HG02571 (cell line): Measurements from ENCODE around the gene HK3.

ENCODE experiments used
- ATAC-seq: cut with Tn5 transposase; IDR thresholded peaks from one replicate; pipeline ENCODE4 v1.9.1; 2021; ENCODE audit warnings: mild to moderate bottlenecking, moderate library complexity; ENCODE audit not compliant: unreplicated experiment

The HK3 gene

DNA sequence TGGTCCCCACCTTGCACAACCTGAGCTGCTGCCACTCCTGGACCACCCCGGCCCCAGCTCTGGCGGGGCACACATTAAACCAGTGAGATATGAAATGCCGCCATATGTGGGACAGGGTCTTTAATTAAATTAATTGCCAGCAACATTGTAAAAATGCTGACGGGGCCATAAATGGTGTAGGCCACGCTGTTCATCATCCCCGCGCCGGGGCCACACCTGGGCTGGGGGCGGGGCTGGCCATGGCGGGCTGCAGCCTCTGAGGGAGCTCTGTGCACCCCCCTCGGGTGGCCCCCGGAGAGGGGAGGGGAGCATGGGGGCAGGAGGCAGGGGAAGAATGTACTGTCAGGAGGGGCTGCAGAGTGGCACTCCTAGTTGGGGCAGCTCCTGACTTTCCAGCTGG, 47.8 kb downstream of the HK3 start:
- no peak for ATAC-seq

DNA sequence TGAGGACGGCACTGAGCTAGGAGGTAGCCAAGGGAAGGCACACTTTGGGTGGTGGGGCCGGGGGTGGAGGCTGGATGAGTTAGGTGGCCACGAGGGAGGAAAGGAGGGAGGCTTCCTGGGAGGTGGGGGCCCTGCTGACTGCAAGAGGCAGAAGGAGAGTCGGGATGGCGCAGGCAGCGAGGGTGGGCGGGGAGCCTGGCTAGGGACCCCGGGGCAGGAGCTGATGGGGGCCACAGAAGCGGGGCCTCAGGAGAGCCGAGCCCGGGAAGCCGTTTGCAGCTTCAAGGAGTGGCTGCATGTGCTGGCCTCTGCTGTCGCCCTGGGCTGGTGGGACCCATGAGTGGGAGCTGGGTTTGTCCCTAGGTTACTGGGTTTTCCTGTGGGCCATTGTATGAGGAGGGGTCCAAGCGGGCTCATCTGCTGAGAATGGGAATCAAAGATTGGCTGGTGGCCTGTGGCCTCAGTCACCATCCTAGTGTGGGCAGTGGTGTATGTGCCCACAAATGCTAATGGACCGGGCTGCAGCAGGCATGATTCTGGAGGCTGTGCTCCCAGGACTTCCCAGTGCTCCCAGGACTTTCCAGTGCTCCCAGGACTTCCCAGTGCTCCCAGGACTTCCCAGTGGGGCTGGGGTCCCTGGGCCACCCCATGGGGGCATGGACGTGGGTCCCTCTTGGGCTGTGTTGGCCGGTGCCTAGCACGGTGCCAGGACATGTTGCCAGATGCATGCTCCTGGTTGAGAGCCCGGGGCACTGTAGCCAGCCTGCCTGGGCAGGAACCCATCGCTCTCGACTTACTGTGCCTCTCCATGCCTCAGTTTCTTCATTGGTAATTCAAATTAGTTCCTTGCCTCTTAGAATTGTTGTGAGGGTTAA, 48.5 kb downstream of the HK3 start:
- no peak for ATAC-seq

DNA sequence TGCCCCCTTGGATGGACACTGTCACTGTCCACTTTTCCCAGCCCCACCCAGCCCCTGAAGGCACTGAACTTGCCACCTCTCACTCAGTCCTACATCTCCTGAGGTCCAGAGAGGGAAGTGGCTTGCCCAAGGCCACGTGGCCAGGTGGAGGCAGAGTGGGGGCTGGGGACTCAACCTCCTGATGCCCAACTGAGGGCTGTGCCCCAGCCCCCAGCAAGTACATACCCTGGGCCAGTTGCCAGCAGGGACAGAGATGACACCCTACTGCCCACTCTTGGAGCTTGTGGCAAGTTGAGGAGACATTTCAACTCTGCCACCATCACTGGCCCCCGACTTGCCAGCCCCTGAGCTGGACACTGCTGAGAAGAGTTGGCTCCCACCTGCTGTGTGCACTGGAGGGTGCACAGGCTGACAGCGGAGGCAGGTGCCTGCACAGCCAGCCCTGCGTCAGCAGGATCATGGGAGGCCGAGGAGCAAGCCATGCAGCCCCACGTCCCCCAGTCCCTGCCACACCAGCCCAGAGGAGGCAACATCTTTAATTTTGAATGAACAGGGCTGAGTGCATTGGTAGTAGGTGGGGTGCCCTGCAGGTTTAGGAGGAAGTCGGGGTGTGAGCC, 49.4 kb downstream of the HK3 start:
- ATAC-seq, result no peak

DNA sequence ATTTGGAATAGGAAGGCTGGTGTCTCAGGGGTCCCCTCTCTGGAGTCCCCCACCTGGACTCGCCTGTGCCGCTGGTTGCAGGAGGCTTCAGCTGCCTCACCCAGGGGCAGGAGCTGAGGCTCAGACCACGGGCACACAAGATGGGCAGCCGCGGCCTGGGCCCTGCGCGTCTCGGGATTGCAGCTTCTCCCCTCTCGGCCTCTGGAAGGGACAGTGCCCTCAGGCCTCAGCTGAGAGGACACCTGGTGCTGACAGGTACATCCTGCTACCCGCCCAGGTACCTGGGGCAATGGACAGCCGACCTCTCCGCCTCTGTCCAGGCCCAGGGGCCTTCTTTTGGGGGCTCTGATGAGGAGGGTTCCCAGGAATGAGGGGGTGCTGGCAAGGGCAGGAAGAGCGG, 50.5 kb downstream of the HK3 start:
- no peak for ATAC-seq

DNA sequence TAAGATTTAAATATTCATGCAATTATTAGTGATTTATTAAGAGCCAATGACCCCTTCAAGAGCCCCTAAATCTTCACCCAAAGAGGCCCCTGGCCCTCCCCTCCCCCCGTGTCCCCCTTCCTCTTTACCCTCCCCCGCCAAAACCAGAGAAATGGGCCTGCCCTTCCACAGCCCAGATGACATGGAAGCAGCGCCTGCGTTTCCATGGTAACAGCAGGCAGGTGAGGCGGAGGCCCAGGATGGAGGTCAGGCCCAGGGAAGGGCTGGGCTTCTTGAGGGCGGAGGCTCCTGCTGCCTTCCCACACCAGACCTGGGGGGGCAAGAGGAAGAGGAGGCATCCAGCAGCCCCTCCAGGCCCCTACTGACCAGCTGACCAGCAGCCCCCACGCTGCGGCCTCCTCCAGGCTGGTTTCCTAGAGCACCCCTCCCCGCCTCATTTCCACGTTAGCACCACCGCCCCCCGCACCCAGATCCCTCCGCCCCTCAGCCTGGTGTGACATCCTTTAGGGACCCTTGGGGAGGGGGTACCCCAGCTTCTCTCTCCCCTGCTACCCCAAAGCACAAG, 51.3 kb downstream of the HK3 start:
- no peak for ATAC-seq

DNA sequence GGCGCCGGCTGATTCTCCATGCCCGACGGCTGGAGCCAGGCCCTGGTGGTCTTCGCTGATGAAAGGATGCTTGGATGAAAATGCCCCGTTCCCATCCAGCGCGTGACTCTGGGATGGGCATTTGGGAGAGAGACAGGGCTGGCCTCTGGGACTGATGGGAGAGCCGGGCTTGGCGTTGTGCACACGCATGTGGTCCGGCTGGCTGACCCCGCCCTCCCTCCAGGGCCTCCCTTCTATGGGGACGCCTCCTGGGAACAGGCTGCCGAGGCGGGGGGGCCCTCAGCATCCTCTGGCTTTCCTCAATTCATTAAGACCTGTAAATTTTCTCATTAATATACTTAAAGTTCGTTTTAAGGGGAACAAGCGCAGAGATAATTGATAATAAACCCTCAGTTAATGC, 52.0 kb downstream of the HK3 start:
- ATAC-seq, result no peak

DNA sequence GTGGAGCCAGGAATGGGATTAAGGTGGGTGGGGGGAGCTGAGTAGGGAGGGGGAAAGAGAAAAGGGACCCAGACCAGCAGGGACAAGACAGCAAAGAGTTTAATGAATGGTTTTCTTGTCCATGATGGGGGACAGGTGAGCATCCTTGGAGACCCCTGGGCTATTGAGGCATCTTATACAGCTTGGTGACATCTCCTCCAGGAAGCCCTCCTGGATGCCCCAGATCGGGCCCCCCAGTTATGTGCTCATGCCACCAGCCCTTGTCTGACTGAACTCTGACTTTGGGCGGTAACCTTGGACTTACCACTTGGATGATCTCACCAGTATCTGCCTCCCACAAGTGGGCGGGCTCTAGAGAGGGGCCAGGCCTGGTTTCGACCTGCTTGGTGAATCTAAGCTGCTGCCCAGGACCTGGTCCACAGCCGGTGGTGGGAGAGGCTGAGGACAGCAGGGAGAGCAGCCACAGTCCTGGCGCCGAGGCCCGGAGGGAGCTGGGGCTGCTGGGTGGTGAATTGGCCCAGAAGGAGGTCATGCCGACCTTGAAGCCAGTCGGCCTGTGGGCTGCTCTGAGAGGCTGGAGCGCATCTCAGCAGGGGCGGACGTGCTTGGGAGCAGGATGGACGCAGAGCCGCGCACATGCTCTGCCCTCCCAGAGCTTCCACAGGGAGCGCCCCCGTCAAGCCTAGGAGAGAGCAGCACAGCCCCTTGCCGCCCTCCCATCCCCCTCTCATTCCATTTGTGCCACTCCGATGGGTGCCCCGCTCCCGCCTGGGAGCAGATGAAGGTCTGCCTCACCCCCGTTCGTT, 52.6 kb downstream of the HK3 start:
- ATAC-seq, result no peak

DNA sequence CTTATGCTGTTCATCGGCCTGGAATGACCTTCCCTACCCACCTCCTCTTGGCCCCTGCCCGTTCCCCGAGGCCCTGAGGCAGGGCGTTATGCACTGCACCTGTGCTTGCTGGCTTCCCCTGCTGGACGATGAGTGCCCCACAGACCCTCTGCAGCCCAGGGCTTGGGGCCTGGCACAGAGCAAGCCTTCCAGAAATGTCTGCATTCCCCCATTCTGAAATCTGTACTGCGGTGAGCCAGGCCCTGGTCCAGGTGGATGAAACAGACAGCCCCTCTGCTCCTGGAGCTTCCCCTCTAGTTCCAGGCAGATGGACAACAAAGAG, 53.8 kb downstream of the HK3 start:
- no peak for ATAC-seq

DNA sequence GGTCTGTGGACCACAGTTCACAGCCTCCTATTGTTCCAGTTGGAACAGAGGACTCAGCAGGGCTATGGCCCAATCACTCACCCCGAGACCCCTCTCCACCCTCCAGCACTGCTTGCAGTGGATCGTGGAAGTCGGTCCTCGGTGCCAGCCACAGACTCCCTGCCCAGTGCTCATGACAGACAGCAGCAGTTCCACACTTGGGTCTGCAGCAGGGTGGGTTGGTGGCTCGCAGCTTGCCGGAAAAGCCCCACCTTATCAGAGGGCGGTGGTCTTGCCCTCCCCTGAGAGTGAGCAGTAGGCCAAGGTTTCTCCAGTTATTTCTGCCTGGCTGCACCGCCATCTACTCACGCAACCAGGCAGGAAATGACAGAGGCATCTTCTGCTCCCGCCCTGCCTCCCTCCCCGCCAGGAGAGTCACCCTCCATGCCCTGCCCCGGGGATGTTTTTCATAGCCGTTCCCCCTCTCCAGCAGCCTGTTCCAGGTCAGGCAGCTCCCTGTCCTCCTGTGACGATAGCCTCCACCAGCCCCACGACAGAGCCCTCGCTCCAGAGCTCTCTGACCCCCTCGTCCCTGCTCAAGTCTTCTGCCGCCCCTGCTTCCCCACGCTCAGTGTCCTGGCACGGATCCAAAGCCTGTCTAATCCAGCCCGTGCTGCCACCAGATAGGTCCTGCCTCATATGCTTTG, 54.3 kb downstream of the HK3 start:
- ATAC-seq, result no peak

DNA sequence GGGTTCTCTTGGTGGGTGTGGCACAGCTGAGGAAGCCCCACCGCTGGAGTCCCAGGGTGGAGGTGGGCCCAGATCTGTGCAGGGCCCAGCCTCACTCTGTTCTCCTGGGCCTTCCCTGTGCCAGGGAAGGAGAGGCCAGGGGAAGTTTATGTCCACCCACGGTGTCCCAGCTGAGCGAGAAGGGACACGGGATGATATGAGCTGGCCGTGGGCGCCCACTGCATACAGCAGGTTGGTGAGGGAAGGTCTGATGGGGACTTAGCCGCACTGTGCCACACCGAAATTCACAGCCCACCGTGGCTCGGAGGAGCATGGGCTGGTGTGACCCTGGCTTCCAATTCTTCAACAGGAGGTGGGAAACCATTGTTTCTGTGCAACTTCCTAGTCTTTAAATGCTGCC, 54.9 kb downstream of the HK3 start:
- no peak for ATAC-seq

DNA sequence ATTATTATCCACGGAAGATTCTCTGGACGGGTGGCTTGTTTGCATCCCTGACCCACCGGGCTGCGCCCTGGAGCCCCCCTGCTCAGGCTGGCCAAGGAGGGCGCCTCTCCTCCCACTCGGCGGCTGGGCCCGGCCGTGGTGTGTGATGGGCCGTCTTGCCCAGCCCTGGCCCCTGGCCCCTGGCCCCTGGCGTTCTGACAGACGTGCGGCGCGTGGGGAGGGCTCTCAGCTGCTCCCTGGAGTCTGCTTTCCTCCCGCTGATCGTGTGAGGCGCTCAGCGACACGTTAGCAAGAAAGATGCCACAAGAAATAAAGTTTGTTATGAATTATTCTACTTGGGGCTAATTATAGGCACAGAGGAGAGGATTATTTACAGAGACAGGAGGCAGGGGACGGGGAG, 55.5 kb downstream of the HK3 start:
- ATAC-seq, result no peak

DNA sequence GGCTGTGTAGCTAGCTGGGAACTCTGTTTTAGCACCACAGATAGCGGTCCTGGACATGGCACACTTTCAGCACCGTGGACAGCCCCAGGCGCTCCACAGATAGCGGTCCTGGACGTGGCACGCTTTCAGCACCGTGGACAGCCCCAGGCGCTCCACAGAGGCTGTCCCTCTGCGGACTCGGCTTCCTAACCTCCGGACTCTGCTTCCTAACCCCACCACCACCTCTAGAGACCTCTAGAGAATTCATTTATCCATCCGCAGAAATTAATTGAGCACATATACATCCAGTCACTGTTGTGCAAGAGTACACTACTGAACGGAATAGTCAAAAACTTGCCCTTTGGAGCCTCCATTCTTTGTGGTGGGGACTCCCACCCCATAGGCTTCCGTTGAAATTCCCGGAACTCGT, 61.4 kb downstream of the HK3 start:
- no peak for ATAC-seq

DNA sequence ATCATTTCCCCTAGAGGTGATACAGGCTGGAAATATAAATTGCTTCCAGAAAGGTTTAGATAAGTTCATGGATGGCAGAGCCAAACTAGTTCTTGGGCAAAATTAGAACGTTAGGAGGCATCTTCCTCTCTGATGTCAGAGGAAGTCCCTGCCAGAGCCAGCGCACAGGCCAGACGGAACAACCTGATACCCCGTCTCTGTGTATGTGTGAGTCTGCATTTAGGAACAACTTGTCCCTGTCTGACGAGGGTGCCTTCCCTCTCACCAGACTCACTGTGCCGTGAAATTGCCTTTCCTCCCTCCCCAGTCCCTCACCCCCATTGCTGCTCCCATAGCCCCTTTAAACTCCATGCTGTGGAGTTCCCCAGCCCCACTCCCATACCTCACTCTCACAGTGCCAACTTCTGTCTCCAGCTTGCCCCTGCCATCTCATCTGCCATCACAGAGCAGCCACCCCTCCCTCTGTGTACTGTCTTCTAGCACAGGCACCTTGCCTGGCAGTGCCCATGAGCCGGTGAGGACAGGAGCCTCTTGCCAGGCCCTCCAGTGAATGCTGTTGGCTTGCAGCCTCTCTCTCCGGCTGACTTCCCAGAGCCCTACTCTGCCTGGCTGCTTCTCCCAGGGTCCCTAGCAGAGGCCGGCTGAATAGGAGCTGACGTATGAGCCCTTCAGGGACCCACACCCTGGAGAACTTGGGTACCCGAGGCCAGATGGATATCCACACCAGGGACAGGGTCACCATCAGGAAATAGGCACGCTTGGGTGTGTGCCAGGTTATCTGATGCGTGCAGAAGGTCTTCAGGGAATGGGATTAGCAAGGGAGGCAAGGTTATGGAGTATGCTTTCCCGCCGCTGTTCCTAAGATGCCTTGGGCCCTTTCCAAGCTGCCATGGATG, 62.1 kb downstream of the HK3 start:
- no peak for ATAC-seq

DNA sequence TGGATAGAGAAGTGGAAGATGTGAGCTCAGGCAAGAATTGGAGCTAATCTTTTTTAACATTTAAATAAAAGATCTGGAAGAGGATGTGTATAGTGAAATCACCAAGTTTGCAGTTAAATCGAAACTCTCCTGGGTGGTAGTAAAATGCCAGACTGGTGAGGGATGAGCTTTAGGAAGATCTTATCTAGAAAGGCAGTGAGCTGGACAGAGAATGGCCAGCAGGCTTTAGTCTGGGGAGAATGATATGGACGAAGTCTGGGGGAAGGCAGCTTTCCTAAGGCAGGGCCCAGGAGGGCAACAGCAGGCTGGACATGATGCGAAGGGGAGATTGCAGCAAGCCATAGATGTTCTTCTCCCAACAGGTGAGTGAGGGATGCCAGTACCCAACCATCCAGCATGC, 63.2 kb downstream of the HK3 start:
- ATAC-seq, result no peak

DNA sequence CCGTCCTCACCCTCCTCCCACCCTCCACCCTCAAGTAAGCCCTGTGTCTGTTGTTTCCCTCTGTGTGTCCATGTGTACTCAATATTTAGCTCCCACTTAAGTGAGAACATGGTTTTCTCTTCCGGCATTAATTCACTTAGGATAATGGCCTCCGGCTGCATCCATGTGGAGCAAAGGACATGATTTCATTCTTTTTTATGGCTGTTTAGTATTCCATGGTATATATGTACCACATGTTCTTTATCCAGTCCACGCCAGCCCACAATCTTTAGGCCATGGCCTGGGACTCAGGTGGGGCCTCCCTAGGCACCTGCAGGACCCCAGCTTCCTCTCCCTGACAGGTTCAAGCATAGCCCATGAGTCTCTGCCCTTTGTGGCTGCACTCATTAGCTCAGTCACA, 65.9 kb downstream of the HK3 start:
- ATAC-seq, result no peak

DNA sequence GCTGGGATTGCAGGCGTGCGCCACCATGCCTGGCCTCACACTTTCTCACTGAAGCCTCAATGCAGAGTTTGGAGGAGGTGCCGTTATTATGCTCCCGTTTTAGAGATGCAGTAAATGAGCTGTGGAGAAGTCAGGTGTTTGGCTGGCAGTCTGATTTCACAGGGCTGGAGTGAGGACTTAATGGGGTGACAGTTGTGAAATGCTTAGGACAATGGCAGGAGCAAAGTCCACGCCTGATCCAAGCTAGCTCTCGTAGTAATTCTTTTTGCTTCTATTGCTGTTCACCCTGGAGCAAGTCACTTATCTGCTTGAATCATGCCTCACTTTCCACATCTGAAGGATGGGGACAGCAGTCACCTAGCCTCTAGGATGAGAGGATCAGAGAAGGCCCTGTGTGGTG, 67.0 kb downstream of the HK3 start:
- ATAC-seq, result no peak

DNA sequence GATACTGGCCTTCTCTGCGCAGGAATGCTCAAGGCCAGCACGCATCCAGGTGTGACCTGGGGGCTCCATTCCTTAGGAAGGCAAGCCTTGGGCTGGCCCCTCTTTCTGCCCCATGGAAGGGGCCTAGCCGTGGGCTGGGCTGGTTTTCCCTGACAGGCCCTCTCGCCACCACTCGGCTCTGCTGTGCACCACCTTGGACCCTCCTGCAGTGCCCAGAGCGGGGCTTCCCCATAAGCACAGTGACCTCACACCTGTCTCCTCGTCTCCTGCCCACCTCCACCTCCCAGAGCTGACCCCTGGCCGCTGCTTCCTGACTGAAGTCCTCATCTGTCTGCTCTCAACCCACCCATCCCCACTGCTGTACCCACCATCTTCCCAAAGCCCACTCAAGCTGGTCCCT, 67.7 kb downstream of the HK3 start:
- no peak for ATAC-seq

DNA sequence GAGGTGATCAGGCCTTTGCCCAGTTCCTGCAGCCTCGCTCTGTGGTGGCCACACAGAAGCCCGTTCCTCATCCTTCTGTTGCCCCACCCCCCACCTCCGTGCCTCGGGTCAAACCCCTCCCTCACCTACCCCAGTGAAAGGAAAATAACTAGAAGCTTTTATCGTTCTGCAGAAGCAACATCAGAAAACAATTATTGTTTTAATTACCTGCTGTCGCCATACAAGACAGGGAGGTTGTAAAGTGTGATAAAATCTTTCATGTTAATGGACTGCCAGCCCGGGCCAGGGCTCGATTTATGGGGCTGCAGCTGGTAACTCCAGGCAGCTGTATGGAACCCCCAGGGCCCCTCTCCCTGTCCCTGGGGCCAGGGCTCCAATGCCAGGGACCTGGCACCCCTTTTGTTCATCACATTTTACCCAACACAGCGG, 68.1 kb downstream of the HK3 start:
- ATAC-seq, result no peak
